Measurements from ENCODE around the gene LRSAM1. TPM values are rescaled to one million over a fixed set of nuclear protein-coding genes. Genes with fewer than 3 reads are reported as not detected.

The LRSAM1 gene
- total RNA-seq, 2 donors from 2014 or later: 17.5 to 34.4 TPM

DNA sequence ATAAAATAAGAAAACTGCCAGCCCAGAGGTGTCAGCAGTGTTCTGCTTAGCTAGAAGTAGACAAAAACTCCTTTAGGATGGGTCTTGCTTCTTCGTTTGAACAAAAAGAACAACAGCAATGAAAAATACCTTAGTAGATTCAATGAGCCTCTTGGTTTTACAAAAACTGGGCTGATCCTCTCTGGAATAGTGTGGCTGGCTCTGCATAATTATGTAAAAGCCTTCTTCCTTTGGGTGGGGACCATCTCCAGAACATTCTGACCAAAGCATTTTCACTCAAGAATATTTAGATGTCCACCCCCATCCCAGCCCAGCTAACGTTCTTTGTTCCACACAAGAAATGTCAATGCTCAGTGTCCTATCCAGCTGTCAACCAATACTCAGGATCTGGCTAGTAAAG is 63.2 kb downstream of the LRSAM1 start:
- H3K4me1 Mint-ChIP-seq (ENCODE audit: low read depth in 2 of 2): peaks cover 5 to 11% of the 10 kb centered on the region in 2 donors
- no peak for DNase-seq (ENCODE audit: low spot score)
- H3K27ac Mint-ChIP-seq: no peak overlapping the region
- no peaks in the 10 kb centered on the region for H3K36me3 Mint-ChIP-seq
- no peaks in the 10 kb centered on the region for H3K9me3 Mint-ChIP-seq
- no peaks in the 10 kb centered on the region for H3K27me3 Mint-ChIP-seq
- no peak for ATAC-seq
- no peak overlapping the region for H3K4me3 Mint-ChIP-seq

DNA sequence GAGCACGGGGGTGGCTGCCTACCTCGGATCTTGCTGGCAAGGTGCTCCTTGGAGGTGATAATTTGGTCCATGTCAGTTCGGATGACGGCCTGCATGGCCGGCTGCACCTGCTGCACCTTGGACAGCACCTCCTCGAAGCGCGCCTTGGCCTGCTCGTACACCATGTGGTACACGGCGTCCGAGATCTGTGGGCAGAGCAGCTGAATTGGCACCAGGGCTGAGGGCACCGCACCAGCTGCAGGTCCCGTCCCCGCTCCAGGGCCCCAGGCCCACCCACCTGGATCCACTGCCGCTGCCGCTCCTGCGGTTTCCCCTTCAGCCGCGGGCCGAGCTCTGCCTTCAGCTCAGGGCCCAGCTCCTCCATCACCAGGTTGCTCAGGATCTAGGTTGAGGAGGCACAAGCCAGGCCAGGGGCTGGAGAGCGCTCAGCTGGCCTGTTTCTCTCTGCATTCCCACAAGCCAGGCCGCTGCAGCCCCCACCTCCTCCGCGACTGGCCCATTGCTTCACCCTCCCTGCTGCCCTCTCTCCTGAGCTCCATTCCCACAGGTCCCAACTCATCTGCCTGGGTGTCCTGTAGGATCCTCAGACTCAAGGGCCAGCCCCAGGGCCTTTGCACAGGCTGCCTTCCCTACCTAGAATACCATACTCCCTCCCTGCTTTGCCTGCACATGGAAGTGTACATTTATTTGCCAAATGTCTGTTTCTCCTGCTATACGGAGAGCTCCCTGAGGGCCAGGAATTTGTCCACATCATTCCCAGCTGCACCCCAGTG is 65.7 kb downstream of the LRSAM1 start:
- Mint-ChIP-seq H3K9me3 (no peaks in the 10 kb centered on the region), H3K36me3 (no peaks in the 10 kb centered on the region), H3K4me1 (ENCODE audit: low read depth in 2 of 2) (peaks cover 8 to 19% of the 10 kb centered on the region in 2 donors), H3K4me3 (no peak overlapping the region), H3K27ac (no peak overlapping the region), H3K27me3 (no peaks in the 10 kb centered on the region)
- DNase-seq (ENCODE audit: low spot score): no peak
- no peak for ATAC-seq

DNA sequence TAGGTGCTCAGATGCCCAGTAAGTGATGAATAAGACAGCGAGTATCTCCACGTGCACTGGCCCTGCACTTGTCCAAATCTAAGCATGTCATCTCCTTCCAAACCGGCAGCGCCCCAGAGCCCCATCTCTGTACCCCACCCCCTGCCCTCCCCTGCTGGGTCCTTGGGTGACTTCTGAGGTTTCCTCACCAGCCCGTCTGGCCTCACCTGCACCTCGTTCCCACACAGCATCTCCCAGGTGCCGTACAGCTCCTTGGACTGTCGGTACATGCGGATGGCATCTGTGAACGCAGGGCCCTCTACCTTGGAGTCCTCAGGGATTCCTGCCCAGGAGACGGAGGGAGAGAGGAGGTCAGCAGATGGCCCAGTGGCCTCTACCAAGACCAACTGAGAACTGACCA is 66.3 kb downstream of the LRSAM1 start:
- ATAC-seq (no peak), DNase-seq (ENCODE audit: low spot score) (no peak)
- no peak overlapping the region for H3K4me3 Mint-ChIP-seq
- no peak overlapping the region for H3K27ac Mint-ChIP-seq
- H3K36me3 Mint-ChIP-seq: peaks cover under 1% of the 10 kb centered on the region
- H3K27me3 Mint-ChIP-seq: no peaks in the 10 kb centered on the region
- peaks cover 8 to 19% of the 10 kb centered on the region in 2 donors for H3K4me1 Mint-ChIP-seq (ENCODE audit: low read depth in 2 of 2)
- H3K9me3 Mint-ChIP-seq: no peaks in the 10 kb centered on the region

DNA sequence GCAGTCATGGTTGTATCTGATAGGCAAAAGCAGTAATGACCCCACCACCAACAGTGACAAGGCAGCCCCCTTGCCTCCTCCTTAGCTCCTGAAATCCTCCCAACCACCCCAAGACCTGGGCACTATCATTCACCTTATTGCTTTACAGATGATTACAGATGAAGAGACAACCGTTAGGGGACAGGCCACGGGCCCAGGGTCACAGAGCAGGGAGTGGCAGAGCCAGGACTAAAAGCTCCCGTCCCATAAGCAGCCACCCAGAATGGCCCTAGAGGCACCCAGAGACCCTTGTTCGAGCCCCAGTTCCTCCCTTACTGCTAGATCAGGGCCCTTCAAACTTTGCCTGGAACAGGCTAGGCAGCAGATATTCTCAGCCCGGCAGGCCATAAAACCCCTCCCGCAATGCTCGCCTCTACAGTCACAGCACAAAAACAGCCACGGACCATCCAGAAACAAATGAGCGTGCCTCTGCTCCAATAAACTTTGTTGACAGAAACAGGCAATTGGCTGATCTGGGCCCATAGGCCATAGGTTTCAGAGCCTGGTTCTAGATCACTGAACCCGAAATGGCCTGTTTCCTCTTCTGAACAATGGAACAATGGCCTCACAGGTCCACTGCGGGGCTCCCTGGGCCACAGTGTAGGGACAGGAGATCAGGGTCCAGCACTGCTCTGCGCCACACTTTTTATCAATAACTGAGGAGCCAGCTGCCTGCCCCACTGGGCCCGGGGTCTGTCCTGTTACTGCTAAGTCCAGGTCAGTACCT is 67.0 kb downstream of the LRSAM1 start:
- Mint-ChIP-seq H3K9me3 (no peaks in the 10 kb centered on the region), H3K4me3 (no peak overlapping the region), H3K27ac (peak overlapping the region; percentile 21 to 33), H3K4me1 (ENCODE audit: low read depth in 2 of 2) (peaks cover 8 to 19% of the 10 kb centered on the region in 2 donors), H3K36me3 (peaks cover 7% of the 10 kb centered on the region), H3K27me3 (no peaks in the 10 kb centered on the region)
- DNase-seq (ENCODE audit: low spot score) (no peak), ATAC-seq (no peak)

DNA sequence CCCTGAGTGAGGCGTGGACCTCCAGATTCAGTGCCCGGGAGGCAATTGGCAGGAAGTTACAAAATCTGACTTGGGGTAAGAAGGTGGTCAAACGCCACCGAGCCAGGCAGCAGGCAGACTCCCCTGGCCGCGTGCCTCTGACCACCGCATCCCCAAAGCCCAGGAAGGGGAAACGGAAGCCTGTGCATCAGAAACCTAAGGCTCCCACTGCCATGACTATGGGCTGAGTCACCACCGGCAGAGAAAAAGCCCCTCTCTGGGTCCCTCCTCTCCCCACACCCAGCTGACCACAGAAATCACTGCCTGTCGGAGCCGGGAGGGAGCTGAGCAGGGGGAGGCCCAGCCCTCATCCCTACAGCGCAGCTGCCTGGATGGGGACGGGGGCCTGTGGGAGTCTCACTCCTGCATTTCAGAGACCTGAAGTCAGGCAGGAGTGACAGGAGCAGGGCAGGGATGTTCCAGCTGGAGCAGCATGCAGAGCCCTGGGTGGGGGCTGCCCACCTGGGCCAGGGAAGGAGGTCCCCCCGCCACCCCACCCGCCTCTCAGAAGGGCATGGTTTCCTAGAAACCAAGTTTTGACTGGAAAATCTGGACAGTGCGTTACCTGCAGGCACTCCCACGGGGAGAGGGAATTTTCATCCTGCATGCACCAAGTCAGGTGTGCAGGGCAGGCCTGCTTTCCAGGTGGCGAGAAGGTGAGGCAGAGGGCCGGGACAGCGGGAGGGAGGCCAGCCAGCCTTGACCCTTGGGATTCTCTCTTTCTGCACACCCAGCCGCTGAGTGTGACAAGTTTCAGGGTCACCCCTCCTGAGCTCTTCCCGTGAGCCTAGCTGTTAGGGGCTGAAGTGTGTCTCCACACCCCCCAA is 68.2 kb downstream of the LRSAM1 start:
- peak overlapping the region; percentile 47 to 81 for H3K27ac Mint-ChIP-seq
- H3K27me3 Mint-ChIP-seq: no peaks in the 10 kb centered on the region
- H3K9me3 Mint-ChIP-seq: no peaks in the 10 kb centered on the region
- peaks cover 9% of the 10 kb centered on the region for H3K36me3 Mint-ChIP-seq
- ATAC-seq (peak; percentile 93 to 96), DNase-seq (ENCODE audit: low spot score) (peak; percentile 89)
- peaks cover 8 to 19% of the 10 kb centered on the region in 2 donors for H3K4me1 Mint-ChIP-seq (ENCODE audit: low read depth in 2 of 2)
- peak overlapping the region; percentile 50 for H3K4me3 Mint-ChIP-seq

DNA sequence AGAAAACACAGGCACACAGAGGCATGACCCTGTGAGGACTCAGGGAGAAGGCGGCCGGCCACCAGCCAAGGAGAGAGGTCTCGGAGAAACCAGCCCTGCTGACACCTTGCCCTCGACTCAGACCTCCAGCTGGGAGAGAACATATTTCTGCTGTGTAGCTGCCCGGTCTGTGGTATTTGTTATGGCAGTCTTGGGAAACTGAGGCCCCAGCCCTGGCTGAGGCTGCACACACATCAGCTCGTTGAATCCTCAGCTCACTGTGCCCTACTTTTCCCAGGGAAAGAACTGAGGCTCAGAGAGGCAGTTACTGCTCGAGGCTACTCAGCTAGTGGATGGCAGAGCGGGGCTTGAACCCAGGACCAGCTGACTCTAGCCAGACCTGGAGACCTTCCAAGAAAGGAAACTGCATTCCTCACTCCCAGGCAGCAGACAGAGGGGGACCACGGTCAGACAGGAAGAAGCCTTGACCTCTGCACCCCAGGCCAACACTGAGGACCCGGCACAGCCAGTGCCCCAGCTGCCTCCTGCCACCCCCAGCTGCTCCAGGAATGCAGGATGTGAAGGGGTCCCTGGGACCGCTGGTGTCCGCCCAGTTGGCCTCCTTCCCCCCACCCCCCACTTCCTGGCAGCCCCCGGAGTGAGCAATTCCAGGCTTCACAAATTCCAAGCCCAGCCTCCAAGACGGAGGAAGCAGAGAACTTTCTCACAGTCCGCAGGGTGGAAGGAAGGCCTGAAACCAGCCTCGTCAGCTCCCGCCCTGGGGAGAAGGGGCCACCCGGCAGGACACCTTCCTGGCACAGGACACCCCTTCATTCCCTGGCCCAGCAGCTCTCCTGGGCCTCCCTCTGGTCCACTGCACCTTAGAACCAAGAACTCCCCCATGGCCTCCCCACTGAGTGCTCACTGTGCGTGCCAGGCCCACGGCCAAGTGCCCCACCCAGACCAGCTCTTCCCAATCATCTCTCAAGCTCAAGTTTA is 69.9 kb downstream of the LRSAM1 start:
- Mint-ChIP-seq H3K27me3 (no peaks in the 10 kb centered on the region), H3K4me1 (ENCODE audit: low read depth in 2 of 2) (peaks cover 8 to 19% of the 10 kb centered on the region in 2 donors), H3K4me3 (no peak overlapping the region), H3K36me3 (peaks cover 13% of the 10 kb centered on the region), H3K9me3 (no peaks in the 10 kb centered on the region), H3K27ac (no peak overlapping the region)
- DNase-seq (ENCODE audit: low spot score) (no peak), ATAC-seq (no peak)

DNA sequence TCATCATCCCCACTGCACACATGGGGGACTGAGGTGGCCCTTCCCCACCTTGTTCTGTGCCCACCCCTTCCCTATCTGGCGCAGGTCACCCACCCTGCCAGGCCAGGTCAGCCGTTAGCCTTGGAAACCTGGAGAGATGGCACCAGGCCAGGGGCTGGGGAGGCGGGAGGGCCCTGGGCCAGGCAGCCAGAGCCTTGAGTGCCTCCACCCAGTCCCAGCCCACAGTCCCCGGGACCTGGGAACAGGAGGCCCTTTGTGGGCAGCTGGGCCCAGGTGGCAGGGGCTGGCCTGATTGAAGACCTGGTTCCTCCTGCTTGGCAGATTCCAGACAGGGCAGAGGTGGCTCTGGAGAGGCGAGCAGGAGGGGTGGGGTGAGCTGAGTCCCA is 70.6 kb downstream of the LRSAM1 start:
- peaks cover 13% of the 10 kb centered on the region for H3K36me3 Mint-ChIP-seq
- H3K27ac Mint-ChIP-seq: no peak overlapping the region
- DNase-seq (ENCODE audit: low spot score): no peak
- no peaks in the 10 kb centered on the region for H3K27me3 Mint-ChIP-seq
- H3K4me1 Mint-ChIP-seq (ENCODE audit: low read depth in 2 of 2): peaks cover 8 to 23% of the 10 kb centered on the region in 2 donors
- H3K9me3 Mint-ChIP-seq: no peaks in the 10 kb centered on the region
- no peak overlapping the region for H3K4me3 Mint-ChIP-seq
- no peak for ATAC-seq

DNA sequence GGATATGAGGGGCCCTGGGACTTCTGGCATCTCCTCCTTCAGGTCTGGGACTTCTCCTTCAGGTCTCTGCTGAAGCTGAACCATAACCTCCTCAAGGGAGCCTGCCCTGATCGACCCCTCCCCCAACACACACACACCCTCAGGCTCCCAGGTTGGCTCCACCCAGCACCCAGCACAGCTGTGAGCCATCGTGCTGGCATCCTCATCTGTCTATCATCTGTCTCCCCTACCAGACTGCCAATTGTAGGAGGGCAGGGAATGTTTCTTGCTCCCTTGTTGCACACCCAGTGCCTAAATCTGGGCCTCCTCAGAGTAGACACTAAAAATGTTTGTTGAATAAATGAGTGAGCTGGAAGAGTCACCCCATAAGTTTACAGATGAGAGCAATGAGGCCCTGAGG is 71.4 kb downstream of the LRSAM1 start:
- Mint-ChIP-seq H3K4me1 (ENCODE audit: low read depth in 2 of 2) (peaks cover 8 to 23% of the 10 kb centered on the region in 2 donors), H3K36me3 (peaks cover 13% of the 10 kb centered on the region), H3K9me3 (no peaks in the 10 kb centered on the region), H3K27ac (no peak overlapping the region), H3K4me3 (no peak overlapping the region), H3K27me3 (no peaks in the 10 kb centered on the region)
- DNase-seq (ENCODE audit: low spot score) (no peak), ATAC-seq (no peak)

DNA sequence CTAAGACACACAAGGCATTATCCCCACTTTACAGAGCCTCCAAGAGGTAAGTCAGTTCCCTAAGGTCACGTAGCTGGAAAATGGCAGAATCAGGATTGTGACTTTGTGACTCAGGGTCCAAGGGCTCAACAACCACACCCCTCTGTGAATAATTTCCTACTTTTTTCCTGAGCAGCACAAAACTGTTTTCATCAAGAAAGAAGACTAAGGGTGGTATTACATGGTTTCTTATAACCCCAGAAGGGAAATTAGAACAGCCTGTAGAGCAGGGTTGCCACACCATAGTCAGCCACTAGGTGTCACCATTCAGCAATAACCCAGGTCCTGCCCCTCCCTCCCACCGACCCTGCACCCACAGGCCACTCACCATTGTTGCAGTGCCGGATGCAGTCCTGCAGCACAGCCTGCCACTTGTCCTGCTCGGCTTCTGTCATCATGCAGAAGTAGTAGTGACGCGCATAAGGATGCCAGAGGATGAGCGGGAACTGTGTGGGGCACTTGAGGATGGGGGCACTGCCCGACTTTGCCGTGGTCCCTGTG is 72.1 kb downstream of the LRSAM1 start:
- Mint-ChIP-seq H3K36me3 (peaks cover 13% of the 10 kb centered on the region), H3K4me3 (no peak overlapping the region), H3K27ac (no peak overlapping the region), H3K9me3 (no peaks in the 10 kb centered on the region), H3K27me3 (no peaks in the 10 kb centered on the region), H3K4me1 (ENCODE audit: low read depth in 2 of 2) (peaks cover 8 to 20% of the 10 kb centered on the region in 2 donors)
- no peak for ATAC-seq
- no peak for DNase-seq (ENCODE audit: low spot score)

DNA sequence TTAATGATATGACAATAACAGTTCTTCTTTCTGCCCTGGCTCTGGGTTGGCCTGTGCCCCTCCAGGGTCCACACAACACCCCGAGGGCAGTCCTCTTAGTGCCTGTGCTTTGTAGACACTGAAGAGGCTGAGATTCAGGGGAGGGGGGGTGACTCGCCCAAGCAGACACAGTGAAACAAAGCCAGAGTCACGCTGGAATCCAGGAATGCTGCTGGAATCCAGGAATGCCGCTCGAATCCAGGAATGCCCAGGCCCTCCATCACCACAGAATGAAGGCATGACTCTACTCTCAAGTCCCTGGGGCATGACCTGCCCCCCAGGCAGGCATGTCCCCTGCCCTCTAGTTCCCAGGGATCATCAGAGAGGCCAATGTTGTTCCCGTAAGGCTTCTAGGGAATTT is 73.1 kb downstream of the LRSAM1 start:
- H3K27me3 Mint-ChIP-seq: no peaks in the 10 kb centered on the region
- DNase-seq (ENCODE audit: low spot score): no peak
- H3K36me3 Mint-ChIP-seq: peaks cover 13% of the 10 kb centered on the region
- ATAC-seq: no peak
- H3K9me3 Mint-ChIP-seq: no peaks in the 10 kb centered on the region
- H3K4me3 Mint-ChIP-seq: no peak overlapping the region
- H3K27ac Mint-ChIP-seq: no peak overlapping the region
- peaks cover 4 to 16% of the 10 kb centered on the region in 2 donors for H3K4me1 Mint-ChIP-seq (ENCODE audit: low read depth in 2 of 2)

DNA sequence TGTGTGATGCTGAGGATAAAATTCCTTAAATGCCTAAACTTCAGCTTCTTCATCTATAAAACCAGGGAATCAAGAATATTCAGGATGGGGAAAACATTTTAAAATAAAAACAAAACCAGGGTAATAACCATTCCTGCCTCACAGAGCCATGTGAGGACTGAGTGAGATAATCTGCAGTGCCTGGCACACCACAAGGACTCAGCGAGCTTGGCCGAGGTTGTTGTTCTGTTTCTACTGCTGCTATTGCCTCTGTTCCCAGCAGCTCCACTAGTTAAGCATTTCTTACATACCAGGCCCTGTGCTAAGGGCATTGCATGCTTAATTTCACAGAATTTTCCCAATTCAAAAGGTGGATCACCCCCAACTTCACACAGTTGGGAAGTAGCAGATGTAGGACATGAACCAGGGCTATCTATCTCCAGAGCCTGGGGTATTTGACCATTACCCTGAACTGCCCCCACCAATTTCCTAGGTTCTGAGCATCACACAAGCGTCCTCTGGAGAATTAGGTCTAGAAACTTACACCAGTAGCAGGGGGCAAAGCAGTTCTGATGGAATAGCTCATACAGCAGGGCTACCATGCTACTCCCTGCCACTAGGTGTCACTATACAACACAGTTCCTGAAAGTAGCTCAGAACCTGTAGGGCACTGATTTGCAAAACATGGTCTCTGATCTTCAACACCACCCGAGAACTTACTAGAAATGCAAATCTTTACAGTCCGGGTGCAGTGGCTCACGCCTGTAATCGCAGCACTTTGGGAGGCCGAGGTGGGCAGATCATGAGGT is 74.3 kb downstream of the LRSAM1 start:
- Mint-ChIP-seq H3K9me3 (no peaks in the 10 kb centered on the region), H3K4me1 (ENCODE audit: low read depth in 2 of 2) (peaks cover 0 to 10% of the 10 kb centered on the region in 2 donors), H3K4me3 (no peak overlapping the region), H3K36me3 (peaks cover 13% of the 10 kb centered on the region), H3K27me3 (no peaks in the 10 kb centered on the region), H3K27ac (no peak overlapping the region)
- ATAC-seq (no peak), DNase-seq (ENCODE audit: low spot score) (no peak)

Data from natural killer cell treated with Interleukin-12 subunit alpha and Interleukin-12 subunit beta and Interleukin-15 and Interleukin-18, amount 100 ng/mL, for 72 hours (primary cell).